Measurements from ENCODE around the gene TENM3. TPM values are rescaled to one million over a fixed set of nuclear protein-coding genes. Genes with fewer than 3 reads are reported as not detected.
"Not testable (repeated sequence)": the region's sequence is repeated elsewhere in the genome, so short reads cannot be mapped to it uniquely, and the experiment has no call there.

TENM3 gene
- total RNA-seq, 1 experiment from 2014 or later = 34.1 TPM

DNA sequence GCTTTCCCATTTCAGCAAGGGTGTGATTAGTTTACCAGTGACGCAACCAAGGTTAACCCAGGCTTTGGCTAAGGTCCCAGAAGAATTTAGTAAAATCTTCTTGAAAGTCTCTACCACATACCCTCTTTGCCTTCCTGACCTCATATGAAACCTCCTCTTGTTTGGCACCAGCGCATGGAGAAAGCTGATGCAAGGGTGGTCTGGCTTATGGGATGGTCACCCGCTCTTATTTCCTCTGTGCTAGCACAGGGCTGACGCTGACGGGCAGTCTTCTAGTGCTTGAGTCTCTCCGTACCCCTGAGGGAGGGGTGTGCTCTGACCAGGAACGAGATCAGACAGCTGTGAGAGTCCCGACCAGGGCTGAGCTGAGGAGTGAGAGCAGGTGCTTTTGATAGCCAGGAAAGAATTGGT lies 137.6 kb downstream of the TENM3 start:
- Mint-ChIP-seq H3K4me1 (ENCODE audit: insufficient read depth, unreplicated experiment) (peaks cover 7% of the 10 kb centered on the region), H3K27ac (ENCODE audit: low read depth, unreplicated experiment) (no peak overlapping the region), H3K9me3 (ENCODE audit: unreplicated experiment) (peaks cover 11% of the 10 kb centered on the region), H3K4me3 (ENCODE audit: unreplicated experiment) (no peak overlapping the region), H3K27me3 (ENCODE audit: insufficient read depth, unreplicated experiment) (no peaks in the 10 kb centered on the region), H3K36me3 (ENCODE audit: insufficient read depth, unreplicated experiment) (no peaks in the 10 kb centered on the region)
- intact Hi-C loops (cut with micrococcal nuclease) = no loop called here
- TF ChIP-seq, protein P1, sequence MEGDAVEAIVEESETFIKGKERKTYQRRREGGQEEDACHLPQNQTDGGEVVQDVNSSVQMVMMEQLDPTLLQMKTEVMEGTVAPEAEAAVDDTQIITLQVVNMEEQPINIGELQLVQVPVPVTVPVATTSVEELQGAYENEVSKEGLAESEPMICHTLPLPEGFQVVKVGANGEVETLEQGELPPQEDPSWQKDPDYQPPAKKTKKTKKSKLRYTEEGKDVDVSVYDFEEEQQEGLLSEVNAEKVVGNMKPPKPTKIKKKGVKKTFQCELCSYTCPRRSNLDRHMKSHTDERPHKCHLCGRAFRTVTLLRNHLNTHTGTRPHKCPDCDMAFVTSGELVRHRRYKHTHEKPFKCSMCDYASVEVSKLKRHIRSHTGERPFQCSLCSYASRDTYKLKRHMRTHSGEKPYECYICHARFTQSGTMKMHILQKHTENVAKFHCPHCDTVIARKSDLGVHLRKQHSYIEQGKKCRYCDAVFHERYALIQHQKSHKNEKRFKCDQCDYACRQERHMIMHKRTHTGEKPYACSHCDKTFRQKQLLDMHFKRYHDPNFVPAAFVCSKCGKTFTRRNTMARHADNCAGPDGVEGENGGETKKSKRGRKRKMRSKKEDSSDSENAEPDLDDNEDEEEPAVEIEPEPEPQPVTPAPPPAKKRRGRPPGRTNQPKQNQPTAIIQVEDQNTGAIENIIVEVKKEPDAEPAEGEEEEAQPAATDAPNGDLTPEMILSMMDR (IDR thresholded peaks at IDR 0.05; ENCODE audit: unreplicated experiment) = no peak
- ChIA-PET CTCF (interaction anchor here (0.6 to 1.1 kb wide), 4 partner anchors 10 to 1158 kb away, joined by 3 read pairs; no protein-coding TSS in a partner anchor), POLR2A (no interaction called here)
- DNase-seq (ENCODE audit: unreplicated experiment) = peak; percentile 26
- no TSS peak for BruUV-seq (replicated peaks)

DNA sequence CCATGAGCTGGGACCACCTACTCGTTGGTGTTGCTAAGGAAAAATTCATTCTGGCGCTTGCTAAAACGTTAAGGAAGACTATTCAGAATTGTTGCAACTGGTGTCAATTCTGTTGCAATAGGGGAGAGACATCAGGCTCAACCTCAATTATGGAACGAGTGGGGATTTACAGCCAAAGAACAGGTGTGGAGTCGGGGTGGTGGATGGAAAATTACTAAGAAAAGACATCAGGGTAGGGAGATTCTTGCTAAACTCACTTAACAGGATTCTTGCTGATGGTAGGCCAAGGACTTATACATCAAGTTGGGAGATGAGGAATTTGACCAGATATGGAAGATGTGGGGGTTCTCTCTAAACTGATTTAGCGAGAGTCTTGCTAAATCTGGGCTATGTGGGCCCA lies 139.7 kb downstream of the TENM3 start:
- H3K27ac Mint-ChIP-seq (ENCODE audit: low read depth, unreplicated experiment) = no peak overlapping the region
- ChIA-PET CTCF (interaction anchor here (1.4 kb wide), 1 partner anchor 18 kb away, joined by 4 read pairs; no protein-coding TSS in a partner anchor), POLR2A (no interaction called here)
- H3K36me3 Mint-ChIP-seq (ENCODE audit: insufficient read depth, unreplicated experiment) = no peaks in the 10 kb centered on the region
- TF ChIP-seq, protein P1 (IDR thresholded peaks at IDR 0.05; ENCODE audit: unreplicated experiment) = no peak
- peaks cover 11% of the 10 kb centered on the region for H3K9me3 Mint-ChIP-seq (ENCODE audit: unreplicated experiment)
- no peak for DNase-seq (ENCODE audit: unreplicated experiment)
- no TSS peak for BruUV-seq (replicated peaks)
- H3K4me1 Mint-ChIP-seq (ENCODE audit: insufficient read depth, unreplicated experiment) = peaks cover 7% of the 10 kb centered on the region
- no peak overlapping the region for H3K4me3 Mint-ChIP-seq (ENCODE audit: unreplicated experiment)
- intact Hi-C loops (cut with micrococcal nuclease) = no loop called here
- H3K27me3 Mint-ChIP-seq (ENCODE audit: insufficient read depth, unreplicated experiment) = no peaks in the 10 kb centered on the region

DNA sequence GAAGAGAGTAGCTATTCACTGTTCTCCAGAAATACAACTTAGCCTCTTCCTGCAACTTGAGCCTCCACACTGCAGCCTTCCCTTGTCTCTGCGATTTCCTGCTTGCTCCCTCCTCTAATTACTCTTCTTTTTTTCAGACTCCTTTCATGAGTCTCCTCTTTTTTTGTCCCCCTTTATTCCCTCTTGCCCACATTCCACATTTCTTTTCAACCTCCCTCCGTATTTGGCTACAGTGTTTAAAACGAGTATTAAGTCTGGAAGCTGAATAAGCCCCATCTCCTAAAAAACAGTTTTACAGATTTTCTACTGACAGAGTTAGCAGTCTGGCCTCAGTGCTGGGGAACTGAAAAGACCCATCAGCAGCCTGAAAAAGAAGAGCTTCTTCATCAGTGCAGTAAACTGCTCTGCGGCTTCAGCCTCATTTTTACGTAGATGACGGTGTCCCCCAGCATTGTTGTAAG lies 141.5 kb downstream of the TENM3 start:
- ChIA-PET POLR2A (no interaction called here), CTCF (interaction anchor here (0.6 kb wide), 1 partner anchor 27 kb away, joined by 3 read pairs; no protein-coding TSS in a partner anchor)
- no peak for DNase-seq (ENCODE audit: unreplicated experiment)
- TF ChIP-seq, protein P1 (IDR thresholded peaks at IDR 0.05; ENCODE audit: unreplicated experiment) = no peak
- Mint-ChIP-seq H3K36me3 (ENCODE audit: insufficient read depth, unreplicated experiment) (no peaks in the 10 kb centered on the region), H3K27me3 (ENCODE audit: insufficient read depth, unreplicated experiment) (no peaks in the 10 kb centered on the region), H3K4me3 (ENCODE audit: unreplicated experiment) (no peak overlapping the region), H3K27ac (ENCODE audit: low read depth, unreplicated experiment) (no peak overlapping the region), H3K9me3 (ENCODE audit: unreplicated experiment) (peaks cover 11% of the 10 kb centered on the region), H3K4me1 (ENCODE audit: insufficient read depth, unreplicated experiment) (no peaks in the 10 kb centered on the region)
- intact Hi-C loops (cut with micrococcal nuclease) = no loop called here
- BruUV-seq (replicated peaks) = no TSS peak

DNA sequence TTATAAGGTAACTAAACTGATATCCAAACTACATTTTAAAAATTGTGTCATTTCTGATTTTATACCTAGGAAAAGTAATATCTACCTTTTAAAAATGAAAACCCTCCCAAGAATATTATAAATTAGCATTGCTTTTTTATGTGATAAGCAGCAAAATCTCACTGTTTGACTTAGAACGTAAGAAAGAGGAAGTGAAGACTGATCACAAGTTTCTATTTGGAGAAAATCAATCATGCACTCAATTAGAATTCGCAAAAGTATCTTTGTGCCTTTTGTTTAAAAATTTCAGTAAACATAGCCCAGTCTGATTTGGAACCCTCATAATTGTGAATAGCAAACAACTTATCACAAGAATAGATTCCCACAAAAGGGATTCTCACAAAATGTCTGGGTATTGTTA lies 142.7 kb downstream of the TENM3 start:
- Mint-ChIP-seq H3K9me3 (ENCODE audit: unreplicated experiment) (peaks cover 11% of the 10 kb centered on the region), H3K4me3 (ENCODE audit: unreplicated experiment) (no peak overlapping the region), H3K4me1 (ENCODE audit: insufficient read depth, unreplicated experiment) (no peaks in the 10 kb centered on the region), H3K27ac (ENCODE audit: low read depth, unreplicated experiment) (no peak overlapping the region), H3K36me3 (ENCODE audit: insufficient read depth, unreplicated experiment) (no peaks in the 10 kb centered on the region), H3K27me3 (ENCODE audit: insufficient read depth, unreplicated experiment) (no peaks in the 10 kb centered on the region)
- POLR2A ChIA-PET = no interaction called here
- intact Hi-C loops (cut with micrococcal nuclease) = no loop called here
- CTCF ChIA-PET = no interaction called here
- DNase-seq (ENCODE audit: unreplicated experiment) = no peak
- BruUV-seq (replicated peaks) = no TSS peak
- TF ChIP-seq, protein P1 (IDR thresholded peaks at IDR 0.05; ENCODE audit: unreplicated experiment) = no peak

DNA sequence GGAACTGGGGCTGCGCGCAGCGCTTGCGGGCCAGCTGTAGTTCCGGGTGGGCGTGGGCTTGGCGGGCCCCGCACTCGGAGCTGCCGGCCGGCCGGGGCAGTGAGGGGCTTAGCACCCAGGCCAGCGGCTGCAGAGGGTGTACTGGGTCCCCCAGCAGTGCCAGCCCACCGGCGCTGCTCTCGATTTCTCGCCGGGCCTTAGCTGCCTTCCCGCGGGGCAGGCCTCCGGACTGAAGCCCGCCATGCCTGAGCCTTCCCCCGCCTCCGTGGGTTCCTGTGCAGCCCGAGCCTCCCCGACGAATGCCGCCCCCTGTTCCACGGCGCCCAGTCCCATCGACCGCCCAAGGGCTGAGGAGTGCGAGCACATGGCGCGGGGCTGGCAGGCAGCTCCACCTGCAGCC lies 143.4 kb downstream of the TENM3 start:
- BruUV-seq (replicated peaks); POLR2A ChIA-PET; H3K27me3 Mint-ChIP-seq (ENCODE audit: insufficient read depth, unreplicated experiment); H3K4me1 Mint-ChIP-seq (ENCODE audit: insufficient read depth, unreplicated experiment); CTCF ChIA-PET; H3K36me3 Mint-ChIP-seq (ENCODE audit: insufficient read depth, unreplicated experiment); intact Hi-C loops (cut with micrococcal nuclease); DNase-seq (ENCODE audit: unreplicated experiment); H3K27ac Mint-ChIP-seq (ENCODE audit: low read depth, unreplicated experiment); H3K4me3 Mint-ChIP-seq (ENCODE audit: unreplicated experiment): not testable (repeated sequence)
- peaks cover 11% of the 10 kb centered on the region for H3K9me3 Mint-ChIP-seq (ENCODE audit: unreplicated experiment)
